Retinal pigment epithelial cell (primary cell): Measurements from ENCODE around the gene C10orf71.

Source experiments
- DNase-seq: peaks from one replicate; pipeline ENCODE4 v3.0.0-alpha.2; 2010; ENCODE audit warnings: low read depth
- H3K4me3 ChIP-seq: 2 replicates; pipeline ENCODE4 v1.5.1; 2011; ENCODE audit warnings: mild to moderate bottlenecking, low read length, control low read depth, moderate library complexity
- CTCF ChIP-seq: conservative IDR thresholded peaks from 2 replicates; pipeline ENCODE4 v1.5.1; 2011; ENCODE audit warnings: low read depth, low read length, control low read depth, inconsistent platforms

C10orf71 gene

GRCh38 chr10:49298983-49299815 is at the start of gene C10orf71:
Gene C10orf71 (plus strand): TSS chr10:49299170. CDS start chr10:49322546, 23,376 bp downstream.
- no peak for DNase-seq
- H3K4me3 ChIP-seq: no peak within 1 kb of the TSS
- no peak for TF ChIP-seq CTCF

- no peak for DNase-seq
- no peak for TF ChIP-seq CTCF
- no peak overlapping the region for H3K4me3 ChIP-seq
Measured at GRCh38 chr10:49252313-49253034, 46.5 kb upstream of the C10orf71 start.

GRCh38 chr10:49253340-49253906 is 45.5 kb upstream of the C10orf71 start:
- no peak for DNase-seq
- TF ChIP-seq CTCF: no peak
- no peak overlapping the region for H3K4me3 ChIP-seq

GRCh38 chr10:49254150-49254549 is 44.8 kb upstream of the C10orf71 start:
- no peak for TF ChIP-seq CTCF
- no peak overlapping the region for H3K4me3 ChIP-seq
- DNase-seq: no peak

- H3K4me3 ChIP-seq: no peak overlapping the region
- no peak for DNase-seq
- TF ChIP-seq CTCF: no peak
Measured at GRCh38 chr10:49254556-49255318, 44.2 kb upstream of the C10orf71 start.

GRCh38 chr10:49255883-49256282 is 43.1 kb upstream of the C10orf71 start:
- no peak overlapping the region for H3K4me3 ChIP-seq
- TF ChIP-seq CTCF: no peak
- no peak for DNase-seq
